Smooth muscle cell (in vitro differentiated cells): ENCODE data around the gene FNDC3B. TPM values are rescaled to one million over a fixed set of nuclear protein-coding genes. Genes with fewer than 3 reads are reported as not detected.

ENCODE experiments used
- DNase-seq: peaks from one replicate; lab custom pipeline; 2025; ENCODE audit not compliant: unreplicated experiment; lab: John Stamatoyannopoulos, UW
- H2AFZ ChIP-seq: fragments of 200-600 bp; sonication (generic); 2 replicates; pipeline ENCODE4 v1.6.0; 2016; ENCODE audit warnings: antibody characterized with exemption, low read depth, mild to moderate bottlenecking
- H3F3A ChIP-seq: fragments of 200-600 bp; sonication (generic); 2 replicates; pipeline ENCODE4 v1.6.0; 2017; ENCODE audit warnings: antibody characterized with exemption, low read depth
- H3K27ac ChIP-seq: fragments of 200-600 bp; sonication (generic); 2 replicates; pipeline ENCODE4 v1.5.1; 2016; ENCODE audit warnings: low read depth, mild to moderate bottlenecking
- H3K27me3 ChIP-seq: fragments of 200-600 bp; sonication (generic); 2 replicates; pipeline ENCODE4 v1.6.1; 2016; ENCODE audit warnings: low read depth, mild to moderate bottlenecking
- H3K36me3 ChIP-seq: fragments of 200-600 bp; sonication (generic); 2 replicates; pipeline ENCODE4 v1.5.1; 2016; ENCODE audit warnings: low read depth
- H3K4me1 ChIP-seq: fragments of 200-600 bp; sonication (generic); 2 replicates; pipeline ENCODE4 v1.5.1; 2016; ENCODE audit warnings: low read depth
- H3K4me2 ChIP-seq: fragments of 200-600 bp; sonication (generic); 2 replicates; pipeline ENCODE4 v1.6.0; 2016; ENCODE audit warnings: mild to moderate bottlenecking
- H3K4me3 ChIP-seq: fragments of 200-600 bp; sonication (generic); 2 replicates; pipeline ENCODE4 v1.5.1; 2016; ENCODE audit warnings: mild to moderate bottlenecking
- H3K79me2 ChIP-seq: fragments of 200-600 bp; sonication (generic); 2 replicates; pipeline ENCODE4 v1.6.0; 2016; ENCODE audit warnings: low read depth, mild to moderate bottlenecking
- H3K9ac ChIP-seq: fragments of 200-600 bp; sonication (generic); 2 replicates; pipeline ENCODE4 v1.6.0; 2016; ENCODE audit warnings: low read depth
- H3K9me3 ChIP-seq: fragments of 200-600 bp; sonication (generic); replicated peaks from 2 replicates; pipeline ENCODE4 v1.5.1; 2016; ENCODE audit warnings: low read depth
- H4K20me1 ChIP-seq: fragments of 200-600 bp; sonication (generic); 2 replicates; pipeline ENCODE4 v1.6.0; 2016; ENCODE audit warnings: low read depth
- WGBS: methylation state at CpG from one replicate; pipeline ENCODE4 v1.1.7; 2016; ENCODE audit warnings: low lambda C conversion rate; 5-methylcytosine and 5-hydroxymethylcytosine counted together
- polyA plus RNA-seq: library from polyadenylated mRNA; unstranded; fragments of >200 nt; fragmentation: Nextera tagmentation; extraction: Ambion mirVana; gene quantifications from 2 replicates; pipeline ENCODE4 v1.2.1, GENCODE V29; 2016
- total RNA-seq: library from RNA; depleted of rRNA; stranded (reverse); fragments of >200 nt; gene quantifications from 2 replicates; pipeline ENCODE4 v1.2.3, GENCODE V29; 2014
- TF ChIP-seq, protein P1 (sequence below): fragments of 200-600 bp; sonication (generic); IDR thresholded peaks from 2 replicates; pipeline ENCODE4 v1.5.1; 2017; ENCODE audit warnings: borderline replicate concordance, mild to moderate bottlenecking, antibody characterized with exemption; ENCODE audit not compliant: insufficient read depth, poor library complexity, severe bottlenecking

The FNDC3B gene
- total and polyA plus RNA-seq, 2 experiments from 2014 or later = 149 to 294 TPM

DNA sequence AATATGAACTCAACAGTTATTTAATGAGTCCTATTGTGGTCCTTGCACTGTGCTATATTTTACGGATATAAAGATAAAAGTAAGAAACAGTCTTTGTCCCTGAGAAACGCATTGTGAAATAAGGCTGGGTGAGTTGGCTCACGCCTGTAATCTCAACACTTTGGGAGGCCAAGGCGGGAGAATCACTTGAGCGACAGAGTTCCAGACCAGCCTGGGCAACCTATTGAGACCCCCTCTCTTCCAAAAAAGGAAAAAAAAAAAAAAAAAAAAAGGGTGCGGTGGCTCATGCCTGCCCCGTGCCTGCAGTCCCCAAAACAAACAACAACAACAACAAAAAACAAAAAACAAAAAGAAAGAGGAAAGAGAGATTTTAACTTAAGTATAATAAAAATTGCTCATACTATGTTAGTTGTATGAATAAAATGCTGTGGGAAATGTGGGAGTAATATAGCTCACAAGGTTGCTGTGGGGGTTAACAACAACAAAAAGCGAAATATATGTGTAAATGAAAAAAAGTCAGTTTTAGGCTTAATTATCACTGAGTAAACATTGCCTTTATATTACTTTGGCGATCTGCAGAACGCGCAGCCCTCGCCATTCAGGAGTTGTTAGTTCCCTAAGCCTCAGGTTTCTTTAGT lies 461 bp upstream of the FNDC3B start:
- DNase-seq = no peak
- Histone ChIP-seq H3K36me3 (no peaks in the 10 kb centered on the region), H4K20me1 (peaks cover 34% of the 10 kb centered on the region)

DNA sequence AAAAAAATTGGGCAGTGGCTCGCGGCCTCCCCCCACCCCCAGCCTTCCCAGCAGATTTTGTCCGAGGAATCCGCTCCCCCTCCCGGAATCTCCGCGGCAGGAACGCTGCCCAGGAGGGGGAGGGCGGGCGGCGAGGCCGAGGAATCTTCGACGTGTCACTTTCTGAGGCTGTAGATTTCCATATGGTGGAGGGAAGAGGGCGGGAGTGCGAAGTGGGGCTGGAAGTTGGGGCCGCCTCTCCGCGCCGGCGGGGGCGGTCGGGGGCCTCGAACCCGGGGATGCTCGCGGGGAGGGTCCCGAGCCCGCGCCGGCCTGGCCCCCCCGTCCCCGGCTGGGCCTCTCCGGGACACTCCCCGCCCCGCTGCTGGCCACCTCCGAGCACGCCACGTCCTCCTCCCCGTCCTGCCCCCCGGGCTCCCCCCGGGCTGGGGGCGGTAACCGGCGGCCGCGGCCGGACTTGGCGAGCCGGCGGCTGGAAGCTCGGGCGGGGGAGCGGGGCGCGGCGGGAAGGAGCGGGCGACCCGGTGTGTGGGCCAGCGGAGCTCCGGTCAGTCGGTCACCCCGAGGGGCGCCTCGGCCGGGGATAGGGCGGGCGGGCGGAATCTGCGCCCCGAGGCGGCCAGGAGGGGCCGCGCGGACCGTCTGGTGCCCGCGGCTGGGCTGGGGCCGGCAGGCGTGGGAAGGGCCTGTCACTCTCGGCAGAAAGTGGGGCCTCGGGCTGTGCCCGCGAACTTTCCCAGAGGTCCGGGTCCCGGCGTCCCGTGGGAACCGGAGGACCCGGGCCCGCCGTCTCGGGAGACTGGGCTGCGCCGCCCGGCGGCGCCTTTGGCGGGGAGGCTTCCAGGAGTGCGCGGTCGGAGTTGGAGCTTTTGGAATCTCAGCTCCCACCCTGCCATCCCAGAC lies 951 bp downstream of the FNDC3B start:
- H3K27me3 ChIP-seq = no peaks in the 10 kb centered on the region
- peak overlapping the region; percentile 92 for H3K4me2 ChIP-seq
- H3F3A ChIP-seq = peaks cover 8% of the 10 kb centered on the region
- no peaks in the 10 kb centered on the region for H3K9me3 ChIP-seq
- H2AFZ ChIP-seq = no peak overlapping the region
- H3K4me3 ChIP-seq = peak overlapping the region; percentile 84
- H3K79me2 ChIP-seq = peaks cover 63% of the 10 kb centered on the region
- TF ChIP-seq, protein P1, sequence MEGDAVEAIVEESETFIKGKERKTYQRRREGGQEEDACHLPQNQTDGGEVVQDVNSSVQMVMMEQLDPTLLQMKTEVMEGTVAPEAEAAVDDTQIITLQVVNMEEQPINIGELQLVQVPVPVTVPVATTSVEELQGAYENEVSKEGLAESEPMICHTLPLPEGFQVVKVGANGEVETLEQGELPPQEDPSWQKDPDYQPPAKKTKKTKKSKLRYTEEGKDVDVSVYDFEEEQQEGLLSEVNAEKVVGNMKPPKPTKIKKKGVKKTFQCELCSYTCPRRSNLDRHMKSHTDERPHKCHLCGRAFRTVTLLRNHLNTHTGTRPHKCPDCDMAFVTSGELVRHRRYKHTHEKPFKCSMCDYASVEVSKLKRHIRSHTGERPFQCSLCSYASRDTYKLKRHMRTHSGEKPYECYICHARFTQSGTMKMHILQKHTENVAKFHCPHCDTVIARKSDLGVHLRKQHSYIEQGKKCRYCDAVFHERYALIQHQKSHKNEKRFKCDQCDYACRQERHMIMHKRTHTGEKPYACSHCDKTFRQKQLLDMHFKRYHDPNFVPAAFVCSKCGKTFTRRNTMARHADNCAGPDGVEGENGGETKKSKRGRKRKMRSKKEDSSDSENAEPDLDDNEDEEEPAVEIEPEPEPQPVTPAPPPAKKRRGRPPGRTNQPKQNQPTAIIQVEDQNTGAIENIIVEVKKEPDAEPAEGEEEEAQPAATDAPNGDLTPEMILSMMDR = no peak
- H3K27ac ChIP-seq = peak overlapping the region; percentile 99
- H3K9ac ChIP-seq = peak overlapping the region; percentile 99
- no peaks in the 10 kb centered on the region for H3K36me3 ChIP-seq
- peaks cover 48% of the 10 kb centered on the region for H4K20me1 ChIP-seq
- peak; percentile 76 for DNase-seq
- peaks cover 29% of the 10 kb centered on the region for H3K4me1 ChIP-seq
- WGBS = 1% methylated on average over 30 of the region's 103 CpGs

More for the DNA sequence above, 461 bp upstream of the FNDC3B start:
- WGBS = 6% methylated on average over 12 of the region's 12 CpGs
- Histone ChIP-seq H3F3A (peaks cover 9% of the 10 kb centered on the region), H3K27me3 (no peaks in the 10 kb centered on the region), H3K79me2 (peaks cover 49% of the 10 kb centered on the region), H3K4me3 (peak overlapping the region; percentile 84), H3K27ac (peak overlapping the region; percentile 99), H2AFZ (peak overlapping the region; percentile 40), H3K4me2 (peak overlapping the region; percentile 92), H3K4me1 (peaks cover 16% of the 10 kb centered on the region), H3K9me3 (no peaks in the 10 kb centered on the region), H3K9ac (peak overlapping the region; percentile 99)
- TF ChIP-seq, protein P1 = no peak

DNA sequence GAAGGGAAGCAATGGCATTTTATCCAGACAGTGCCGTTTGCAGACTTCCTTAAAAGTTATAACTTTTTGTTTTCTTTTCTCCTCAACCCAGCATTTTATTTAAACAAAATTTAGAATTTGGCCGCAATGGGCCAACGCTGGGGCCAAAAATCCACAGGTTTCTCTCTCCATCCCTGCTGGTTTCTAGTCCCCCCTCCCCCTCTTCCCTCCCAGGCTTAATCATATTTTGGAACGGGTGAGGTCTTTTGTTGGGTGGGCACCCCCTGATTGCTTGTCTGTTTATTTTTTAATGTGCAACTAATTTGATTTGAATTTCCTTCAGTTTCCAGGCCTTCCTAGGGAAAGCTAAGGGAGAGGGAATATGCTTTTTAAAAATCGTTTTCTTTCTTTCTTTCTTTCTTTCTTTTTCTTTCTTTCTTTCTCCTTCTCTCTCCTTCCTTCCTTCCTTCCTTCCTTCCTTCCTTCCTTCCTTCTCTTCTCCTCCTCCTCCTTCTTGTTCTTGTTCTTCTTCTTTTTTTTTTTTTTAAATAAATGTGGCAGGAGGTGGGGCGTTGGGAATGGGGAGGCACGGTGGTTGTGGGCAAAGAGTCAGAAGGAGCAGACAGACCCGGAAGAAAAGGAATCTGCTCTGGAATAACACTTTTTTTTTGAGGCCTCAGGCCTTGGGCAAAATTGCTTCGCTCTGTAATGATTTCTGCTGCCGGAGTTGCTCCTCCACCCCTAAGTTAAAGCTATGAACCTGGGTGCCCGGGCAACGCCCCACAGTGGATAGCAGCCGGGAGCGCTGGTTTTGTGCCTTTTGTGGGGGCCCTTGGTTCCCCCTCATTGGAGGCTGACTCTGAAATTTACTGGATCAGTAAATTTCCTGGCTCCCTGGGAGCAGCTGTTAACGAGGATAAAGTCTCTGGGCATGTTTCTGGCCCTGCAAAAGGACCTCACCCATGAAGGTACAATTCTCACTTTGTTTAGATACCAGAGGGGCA lies 1.9 kb downstream of the FNDC3B start:
- Histone ChIP-seq H3K36me3 (no peaks in the 10 kb centered on the region), H4K20me1 (peaks cover 58% of the 10 kb centered on the region), H3K4me1 (peaks cover 38% of the 10 kb centered on the region), H3K4me2 (peak overlapping the region; percentile 92), H3K27ac (peak overlapping the region; percentile 99), H3K9ac (peak overlapping the region; percentile 99), H2AFZ (no peak overlapping the region), H3K4me3 (peak overlapping the region; percentile 84), H3F3A (peaks cover 7% of the 10 kb centered on the region), H3K9me3 (no peaks in the 10 kb centered on the region), H3K27me3 (no peaks in the 10 kb centered on the region), H3K79me2 (peaks cover 72% of the 10 kb centered on the region)
- no peak for DNase-seq
- 2% methylated on average over 15 of the region's 15 CpGs for WGBS
- TF ChIP-seq, protein P1 = no peak
